Measurements from ENCODE around the gene RFESD.

The RFESD gene

DNA sequence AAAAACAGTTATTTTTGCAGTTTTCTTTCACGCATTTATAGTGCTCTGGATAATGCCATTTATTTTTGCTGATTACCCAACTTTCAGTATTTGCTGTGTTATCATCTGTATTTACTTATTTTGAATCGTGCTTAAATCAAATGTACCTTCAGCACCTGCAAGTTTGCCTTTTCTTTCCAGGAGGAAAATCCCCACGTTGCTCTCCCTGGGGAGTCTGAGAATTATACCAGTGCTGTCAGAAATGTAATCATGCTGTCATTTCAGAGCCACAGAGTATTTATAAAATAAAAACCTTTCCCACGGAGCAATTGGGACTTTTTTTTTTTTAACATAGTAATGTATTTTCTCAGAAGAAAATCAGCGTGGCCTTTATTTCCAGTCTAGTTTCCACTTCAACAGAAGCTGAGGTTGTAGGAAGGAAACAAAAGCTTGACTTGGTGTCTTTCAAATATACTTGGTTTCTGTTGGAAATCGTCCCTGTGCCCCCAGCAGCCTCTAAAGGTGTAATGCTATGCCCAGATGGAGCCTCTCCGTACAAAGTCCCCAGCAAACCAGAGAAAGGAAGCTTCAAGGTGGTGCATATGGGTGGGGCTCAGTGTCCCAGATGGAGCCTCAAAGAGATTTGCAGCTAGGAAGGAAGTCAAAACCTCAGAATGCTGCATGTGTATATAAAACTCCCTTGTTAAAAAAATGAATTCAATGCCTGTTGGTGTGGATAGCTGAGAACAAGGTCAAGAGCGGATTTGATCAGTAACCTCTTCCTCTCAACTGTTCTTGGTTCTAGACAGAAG, 24.5 kb upstream of the RFESD start:
- Histone ChIP-seq H3K79me1 (replicated peaks; ENCODE audit: low read length, poor library complexity, severe bottlenecking) (no peaks in the 10 kb centered on the region), H3K27ac (ENCODE audit: low read length, poor library complexity, severe bottlenecking) (no peak overlapping the region), H2BK120ac (ENCODE audit: low read depth, low read length) (peak overlapping the region; percentile 3), H3K9ac (ENCODE audit: low read length) (no peak overlapping the region), H3K4me3 (ENCODE audit: insufficient read depth in 1 of 2, low read depth in 1 of 2, low read length in 2 of 2) (peak overlapping the region in 1 of 2 experiments; percentile 78), H2BK15ac (ENCODE audit: low read depth, poor library complexity, severe bottlenecking) (no peak overlapping the region), H2BK5ac (ENCODE audit: low read depth, low read length, poor library complexity, severe bottlenecking) (no peak overlapping the region), H3K4me2 (ENCODE audit: low read length, poor library complexity, severe bottlenecking) (no peak overlapping the region), H2AFZ (ENCODE audit: low read depth, low read length) (no peak overlapping the region), H3K36me3 (ENCODE audit: control insufficient read depth in 1 of 2, insufficient read depth in 2 of 2, low read depth in 1 of 2, low read length in 2 of 2) (peaks cover 0 to 8% of the 10 kb centered on the region in 2 experiments), H2BK12ac (ENCODE audit: low read length in 2 of 2) (no peak overlapping the region), H4K8ac (ENCODE audit: low read length) (peak overlapping the region; percentile 54), H3K9me3 (ENCODE audit: control insufficient read depth, low read length) (no peaks in the 10 kb centered on the region), H3K27me3 (ENCODE audit: control insufficient read depth in 1 of 2, insufficient read depth in 1 of 2, low read length in 2 of 2) (peaks cover 0 to 6% of the 10 kb centered on the region in 2 experiments), H3K18ac (ENCODE audit: low read depth in 1 of 2, low read length in 2 of 2) (no peak overlapping the region), H3K4ac (ENCODE audit: low read depth in 1 of 2, low read length in 2 of 2) (no peak overlapping the region), H3K4me1 (ENCODE audit: control insufficient read depth, insufficient read depth, low read depth, low read length) (peaks cover 19% of the 10 kb centered on the region), H3K23ac (ENCODE audit: low read length in 2 of 2) (no peak overlapping the region), H4K91ac (ENCODE audit: low read length) (no peak overlapping the region), H3K14ac (ENCODE audit: low read length in 2 of 2) (no peak overlapping the region), H2AK5ac (ENCODE audit: low read length, severe bottlenecking) (no peak overlapping the region)
- no peak for DNase-seq
- 65% methylated on average over 5 of the region's 8 CpGs for WGBS

DNA sequence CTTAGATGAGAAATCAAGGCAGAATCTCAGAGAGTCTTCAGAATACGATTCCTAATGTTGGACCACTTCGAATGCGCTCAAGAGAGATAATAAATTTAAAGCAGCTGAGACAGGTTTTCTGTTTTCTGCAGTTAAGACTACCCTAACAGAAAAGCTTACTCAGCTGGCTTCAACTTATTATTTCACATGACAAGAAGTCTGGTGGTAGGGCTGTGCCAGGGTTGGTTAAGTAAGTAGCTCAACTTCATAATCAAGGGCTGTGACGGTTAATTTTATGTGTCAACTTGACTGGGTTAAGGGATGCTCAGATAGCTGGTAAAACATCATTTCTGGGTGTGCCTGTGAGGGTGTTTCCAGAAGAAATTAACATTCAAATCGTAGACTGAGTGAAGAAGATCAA, 22.9 kb upstream of the RFESD start:
- H4K8ac ChIP-seq (ENCODE audit: low read length): no peak overlapping the region
- H3K79me1 ChIP-seq (replicated peaks; ENCODE audit: low read length, poor library complexity, severe bottlenecking): no peaks in the 10 kb centered on the region
- no peak overlapping the region for H3K4me2 ChIP-seq (ENCODE audit: low read length, poor library complexity, severe bottlenecking)
- no peak overlapping the region for H2AK5ac ChIP-seq (ENCODE audit: low read length, severe bottlenecking)
- H3K4me3 ChIP-seq (ENCODE audit: insufficient read depth in 1 of 2, low read depth in 1 of 2, low read length in 2 of 2): no peak overlapping the region
- DNase-seq: no peak
- no peak overlapping the region for H3K18ac ChIP-seq (ENCODE audit: low read depth in 1 of 2, low read length in 2 of 2)
- H3K27ac ChIP-seq (ENCODE audit: low read length, poor library complexity, severe bottlenecking): no peak overlapping the region
- H2AFZ ChIP-seq (ENCODE audit: low read depth, low read length): no peak overlapping the region
- no peak overlapping the region for H2BK15ac ChIP-seq (ENCODE audit: low read depth, poor library complexity, severe bottlenecking)
- H2BK5ac ChIP-seq (ENCODE audit: low read depth, low read length, poor library complexity, severe bottlenecking): no peak overlapping the region
- H3K9me3 ChIP-seq (ENCODE audit: control insufficient read depth, low read length): no peaks in the 10 kb centered on the region
- no peak overlapping the region for H2BK12ac ChIP-seq (ENCODE audit: low read length in 2 of 2)
- H4K91ac ChIP-seq (ENCODE audit: low read length): no peak overlapping the region
- H3K14ac ChIP-seq (ENCODE audit: low read length in 2 of 2): no peak overlapping the region
- no peak overlapping the region for H2BK120ac ChIP-seq (ENCODE audit: low read depth, low read length)
- no peak overlapping the region for H3K9ac ChIP-seq (ENCODE audit: low read length)
- peaks cover 0 to 8% of the 10 kb centered on the region in 2 experiments for H3K36me3 ChIP-seq (ENCODE audit: control insufficient read depth in 1 of 2, insufficient read depth in 2 of 2, low read depth in 1 of 2, low read length in 2 of 2)
- no peak overlapping the region for H3K4ac ChIP-seq (ENCODE audit: low read depth in 1 of 2, low read length in 2 of 2)
- H3K4me1 ChIP-seq (ENCODE audit: control insufficient read depth, insufficient read depth, low read depth, low read length): peaks cover 19% of the 10 kb centered on the region
- no peak overlapping the region for H3K23ac ChIP-seq (ENCODE audit: low read length in 2 of 2)
- WGBS: 89% methylated on average over 4 of the region's 5 CpGs
- peaks cover 0 to 6% of the 10 kb centered on the region in 2 experiments for H3K27me3 ChIP-seq (ENCODE audit: control insufficient read depth in 1 of 2, insufficient read depth in 1 of 2, low read length in 2 of 2)

DNA sequence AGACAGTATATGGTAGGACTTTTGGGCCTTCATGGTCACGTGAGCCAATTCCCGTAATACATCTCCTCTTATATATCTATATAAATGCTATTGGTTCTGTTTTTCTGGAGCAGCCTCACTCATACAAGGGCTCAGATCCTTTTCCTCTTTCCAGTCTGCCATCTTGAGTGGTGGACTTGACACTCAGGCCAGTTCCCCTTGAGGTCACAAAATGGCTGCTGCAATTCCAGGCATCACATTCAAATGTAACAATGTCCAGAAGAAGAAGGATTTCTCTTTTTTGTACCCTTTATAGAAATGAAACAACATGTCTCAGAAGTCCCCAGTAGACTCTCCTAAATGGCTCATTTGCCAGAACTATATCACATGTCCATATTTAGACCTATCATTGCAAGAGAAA, 22.2 kb upstream of the RFESD start:
- no peak overlapping the region for H2BK5ac ChIP-seq (ENCODE audit: low read depth, low read length, poor library complexity, severe bottlenecking)
- H3K4me2 ChIP-seq (ENCODE audit: low read length, poor library complexity, severe bottlenecking): no peak overlapping the region
- no peak overlapping the region for H2BK120ac ChIP-seq (ENCODE audit: low read depth, low read length)
- H2BK12ac ChIP-seq (ENCODE audit: low read length in 2 of 2): no peak overlapping the region
- no peak overlapping the region for H3K14ac ChIP-seq (ENCODE audit: low read length in 2 of 2)
- no peaks in the 10 kb centered on the region for H3K9me3 ChIP-seq (ENCODE audit: control insufficient read depth, low read length)
- no CpG with 5 or more reads among the region's 2 CpGs for WGBS
- no peak overlapping the region for H3K9ac ChIP-seq (ENCODE audit: low read length)
- no peak overlapping the region for H2AK5ac ChIP-seq (ENCODE audit: low read length, severe bottlenecking)
- no peak overlapping the region for H2BK15ac ChIP-seq (ENCODE audit: low read depth, poor library complexity, severe bottlenecking)
- H3K18ac ChIP-seq (ENCODE audit: low read depth in 1 of 2, low read length in 2 of 2): no peak overlapping the region
- H3K4me3 ChIP-seq (ENCODE audit: insufficient read depth in 1 of 2, low read depth in 1 of 2, low read length in 2 of 2): no peak overlapping the region
- H3K4ac ChIP-seq (ENCODE audit: low read depth in 1 of 2, low read length in 2 of 2): no peak overlapping the region
- no peak overlapping the region for H4K91ac ChIP-seq (ENCODE audit: low read length)
- H3K36me3 ChIP-seq (ENCODE audit: control insufficient read depth in 1 of 2, insufficient read depth in 2 of 2, low read depth in 1 of 2, low read length in 2 of 2): peaks cover 0 to 8% of the 10 kb centered on the region in 2 experiments
- H3K4me1 ChIP-seq (ENCODE audit: control insufficient read depth, insufficient read depth, low read depth, low read length): peaks cover 19% of the 10 kb centered on the region
- no peak for DNase-seq
- H3K27me3 ChIP-seq (ENCODE audit: control insufficient read depth in 1 of 2, insufficient read depth in 1 of 2, low read length in 2 of 2): peaks cover 0 to 6% of the 10 kb centered on the region in 2 experiments
- H3K27ac ChIP-seq (ENCODE audit: low read length, poor library complexity, severe bottlenecking): no peak overlapping the region
- no peak overlapping the region for H3K23ac ChIP-seq (ENCODE audit: low read length in 2 of 2)
- H2AFZ ChIP-seq (ENCODE audit: low read depth, low read length): no peak overlapping the region
- no peaks in the 10 kb centered on the region for H3K79me1 ChIP-seq (replicated peaks; ENCODE audit: low read length, poor library complexity, severe bottlenecking)
- H4K8ac ChIP-seq (ENCODE audit: low read length): no peak overlapping the region

DNA sequence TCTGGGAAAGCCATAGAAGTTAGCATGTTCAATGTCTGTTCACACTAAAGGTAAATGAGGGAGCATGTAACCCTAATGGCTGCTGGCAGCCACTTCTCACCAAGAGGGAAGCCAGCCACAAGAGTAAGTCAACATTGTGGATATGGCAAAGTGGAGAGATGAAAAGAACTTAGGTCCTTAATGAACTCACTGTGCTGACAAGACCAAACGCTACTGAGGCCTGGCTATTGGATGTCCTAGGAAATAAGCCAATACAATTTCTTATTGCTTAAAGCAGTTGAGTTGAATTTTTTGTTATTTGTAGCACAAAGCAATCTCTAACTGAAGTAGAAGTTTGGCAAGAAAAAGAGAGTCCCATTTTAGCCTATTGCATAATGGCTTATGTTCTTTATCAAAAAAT, 19.9 kb upstream of the RFESD start:
- Histone ChIP-seq H4K8ac (ENCODE audit: low read length) (no peak overlapping the region), H3K23ac (ENCODE audit: low read length in 2 of 2) (no peak overlapping the region), H4K91ac (ENCODE audit: low read length) (no peak overlapping the region), H2BK120ac (ENCODE audit: low read depth, low read length) (no peak overlapping the region), H2BK5ac (ENCODE audit: low read depth, low read length, poor library complexity, severe bottlenecking) (no peak overlapping the region), H3K27me3 (ENCODE audit: control insufficient read depth in 1 of 2, insufficient read depth in 1 of 2, low read length in 2 of 2) (no peaks in the 10 kb centered on the region), H3K4ac (ENCODE audit: low read depth in 1 of 2, low read length in 2 of 2) (no peak overlapping the region), H3K14ac (ENCODE audit: low read length in 2 of 2) (no peak overlapping the region), H2BK15ac (ENCODE audit: low read depth, poor library complexity, severe bottlenecking) (no peak overlapping the region), H3K4me1 (ENCODE audit: control insufficient read depth, insufficient read depth, low read depth, low read length) (no peaks in the 10 kb centered on the region), H2AFZ (ENCODE audit: low read depth, low read length) (no peak overlapping the region), H3K9me3 (ENCODE audit: control insufficient read depth, low read length) (no peaks in the 10 kb centered on the region), H3K27ac (ENCODE audit: low read length, poor library complexity, severe bottlenecking) (no peak overlapping the region), H3K36me3 (ENCODE audit: control insufficient read depth in 1 of 2, insufficient read depth in 2 of 2, low read depth in 1 of 2, low read length in 2 of 2) (no peaks in the 10 kb centered on the region), H2AK5ac (ENCODE audit: low read length, severe bottlenecking) (no peak overlapping the region), H3K4me3 (ENCODE audit: insufficient read depth in 1 of 2, low read depth in 1 of 2, low read length in 2 of 2) (no peak overlapping the region), H3K9ac (ENCODE audit: low read length) (no peak overlapping the region), H2BK12ac (ENCODE audit: low read length in 2 of 2) (no peak overlapping the region), H3K18ac (ENCODE audit: low read depth in 1 of 2, low read length in 2 of 2) (no peak overlapping the region), H3K79me1 (replicated peaks; ENCODE audit: low read length, poor library complexity, severe bottlenecking) (no peaks in the 10 kb centered on the region), H3K4me2 (ENCODE audit: low read length, poor library complexity, severe bottlenecking) (no peak overlapping the region)
- no peak for DNase-seq
- 93% methylated on average over 1 of the region's 1 CpG for WGBS

Measured in mesenchymal stem cell (in vitro differentiated cells and primary cell).